Activated T-cell treated with anti-CD3 and anti-CD28 coated beads for 24 hours (primary cell): Measurements from ENCODE around the gene MCM9.

Source experiments
- DNase-seq: peaks from one replicate; pipeline ENCODE4 v3.0.0-alpha.2; 2020; ENCODE audit warnings: low read depth

Gene MCM9

DNA sequence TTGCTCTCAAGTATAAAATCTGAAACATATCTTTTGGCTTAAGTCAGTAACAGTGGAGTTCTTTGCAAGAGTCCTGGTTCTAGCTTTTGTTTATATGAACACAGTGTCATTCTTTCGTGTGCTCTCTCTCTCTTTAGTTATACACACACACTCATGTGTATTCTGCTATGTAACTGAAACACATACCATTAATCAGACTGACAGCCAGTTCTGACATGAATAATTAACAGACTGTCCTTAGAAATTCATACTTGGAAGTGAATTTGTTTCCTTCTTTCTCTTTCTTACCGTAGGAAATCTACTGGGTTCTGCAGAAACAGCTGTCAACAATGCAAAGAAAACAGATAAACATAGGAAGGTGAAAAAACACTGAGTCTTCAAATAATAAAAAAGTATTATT is 2.5 kb downstream of the MCM9 start:
- no peak for DNase-seq

DNA sequence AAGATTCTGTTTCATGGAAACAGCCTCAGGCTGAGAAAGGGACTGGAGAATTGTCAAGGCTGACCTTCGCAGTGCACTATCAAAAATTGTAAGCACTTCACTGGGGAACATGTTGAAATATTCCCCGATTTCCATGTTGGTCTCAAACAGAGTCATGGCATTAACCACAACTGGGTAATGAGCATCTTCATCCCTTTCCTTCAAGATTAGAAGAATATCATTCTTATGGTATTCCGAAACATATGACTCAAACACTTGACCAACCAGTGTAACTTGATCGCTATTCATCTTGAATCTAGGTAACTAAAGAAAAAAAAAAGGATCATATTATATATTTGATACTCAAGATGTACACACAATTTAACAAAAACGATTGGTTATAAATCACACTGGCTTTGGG is 3.5 kb downstream of the MCM9 start:
- no peak for DNase-seq

GRCh38 chr6:118930680-118931079 is 4.3 kb downstream of the MCM9 start:
- no peak for DNase-seq

DNA sequence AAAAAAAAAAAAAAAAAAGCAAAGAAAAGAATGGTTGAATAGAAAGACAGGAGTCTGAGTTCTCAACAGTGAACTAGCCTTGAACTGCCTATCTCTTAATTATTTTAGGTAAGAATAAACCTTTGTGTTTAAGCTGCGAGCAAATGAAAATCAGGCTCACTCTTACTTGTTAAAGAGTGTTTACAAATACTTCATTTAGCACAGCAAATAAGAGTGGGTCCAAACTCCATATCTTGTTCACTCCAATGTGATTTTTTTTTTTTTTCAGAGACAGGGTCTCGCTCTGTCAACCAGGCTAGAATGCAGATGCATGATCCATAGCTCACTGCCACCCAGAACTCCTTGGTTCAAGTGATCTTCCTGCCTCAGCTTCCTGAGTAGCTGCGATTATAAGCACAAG is 11.9 kb downstream of the MCM9 start:
- no peak for DNase-seq

- DNase-seq, result no peak
These were observed 13.9 kb downstream of the MCM9 start for GRCh38 chr6:118921084-118921483.

GRCh38 chr6:118918329-118918725 is 16.6 kb downstream of the MCM9 start:
- DNase-seq, result no peak

DNA sequence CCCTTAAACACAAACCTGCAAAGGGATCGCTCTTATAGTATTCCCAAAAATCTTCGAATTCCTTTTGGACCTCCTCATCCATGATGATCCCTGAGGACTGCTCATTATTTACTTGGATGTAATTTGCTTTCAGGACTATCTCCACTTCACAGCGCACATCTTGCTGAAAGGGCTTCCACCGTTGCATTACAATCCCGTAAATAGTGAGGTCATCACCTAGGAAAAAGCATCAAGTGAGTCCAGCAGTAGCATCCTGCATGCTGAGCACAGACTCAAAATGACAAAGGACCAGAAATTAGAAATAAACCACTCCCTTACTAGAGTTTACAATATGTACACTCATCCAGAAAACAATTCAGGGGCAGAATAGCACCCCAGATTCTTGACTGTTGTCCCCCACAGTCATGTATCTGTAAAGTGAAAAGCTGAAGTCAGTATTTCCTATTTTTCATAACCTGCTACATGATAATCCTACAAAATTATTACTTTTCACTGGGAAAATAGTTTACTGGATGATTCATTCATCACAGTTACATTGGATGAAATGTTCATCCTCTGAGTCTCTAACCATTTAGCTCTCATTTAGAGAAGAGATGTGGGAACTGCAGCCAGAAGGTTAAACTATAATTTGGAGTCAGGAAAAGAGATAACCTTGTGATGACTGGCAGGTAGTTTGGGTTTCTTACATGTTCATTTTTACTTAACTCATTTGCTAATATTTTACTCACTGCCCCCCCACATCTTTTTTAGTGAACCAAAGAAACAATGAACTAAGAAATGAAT is 17.2 kb downstream of the MCM9 start:
- DNase-seq, result no peak

DNA sequence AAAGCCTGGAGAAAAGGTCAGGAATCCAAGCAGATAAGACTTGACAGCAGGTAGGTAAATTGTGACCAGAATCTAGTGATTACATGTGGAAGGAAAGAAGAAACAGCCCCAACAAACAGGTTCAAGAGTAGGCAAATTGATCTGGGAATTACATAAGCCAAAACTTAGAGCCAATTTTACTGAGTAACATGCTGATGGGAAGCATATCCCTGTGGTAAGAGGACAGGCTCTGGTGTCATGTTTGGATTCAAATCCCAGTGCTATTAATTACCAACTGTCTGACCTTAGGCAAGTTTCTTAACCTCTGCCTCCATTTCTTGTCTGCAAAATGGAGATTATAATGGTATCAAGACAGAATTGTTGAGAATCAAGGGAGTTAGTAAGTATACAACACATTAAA is 20.4 kb downstream of the MCM9 start:
- no peak for DNase-seq

GRCh38 chr6:118913161-118913560 is 21.8 kb downstream of the MCM9 start:
- DNase-seq, result no peak

- DNase-seq, result no peak
These were observed 22.3 kb downstream of the MCM9 start for GRCh38 chr6:118912646-118913045.

DNA sequence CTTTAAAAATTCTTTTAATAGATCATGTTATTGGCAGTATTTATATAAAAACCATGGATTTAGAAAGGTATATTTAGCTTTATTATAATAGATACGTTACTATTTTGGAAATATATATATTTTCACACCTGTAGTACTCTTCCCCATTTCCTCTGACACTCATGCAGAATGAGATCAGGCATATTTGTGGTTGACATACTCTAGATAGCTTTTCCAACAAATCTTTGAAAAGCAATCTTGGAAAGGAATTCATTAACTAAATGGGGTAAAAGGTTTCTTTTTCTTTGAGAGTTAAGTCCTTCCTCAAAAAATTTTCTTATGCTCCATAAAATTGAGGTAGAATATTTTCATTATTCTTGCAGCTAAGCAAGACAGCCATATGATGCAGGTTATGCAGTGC is 26.5 kb downstream of the MCM9 start:
- DNase-seq, result no peak

- DNase-seq, result no peak
These were observed 29.1 kb downstream of the MCM9 start for GRCh38 chr6:118905851-118906250.

DNA sequence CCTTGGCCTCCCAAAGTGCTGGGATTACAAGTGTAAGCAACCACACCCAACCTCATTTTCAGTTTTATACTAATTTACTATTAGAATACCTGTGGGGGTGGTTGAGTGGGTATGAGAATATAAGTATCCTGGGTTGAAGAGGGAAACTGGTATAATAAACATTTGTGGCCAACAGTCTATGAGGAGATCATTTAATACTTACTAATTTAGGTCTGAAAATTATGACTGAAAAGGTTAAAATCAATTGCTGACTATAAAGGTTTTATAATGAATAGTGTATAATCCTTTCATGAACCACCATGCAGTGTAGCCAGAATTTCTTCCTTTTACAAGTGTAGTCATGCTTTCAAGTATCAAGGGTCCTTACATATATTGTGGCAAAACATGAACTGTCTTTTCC is 29.9 kb downstream of the MCM9 start:
- no peak for DNase-seq

DNA sequence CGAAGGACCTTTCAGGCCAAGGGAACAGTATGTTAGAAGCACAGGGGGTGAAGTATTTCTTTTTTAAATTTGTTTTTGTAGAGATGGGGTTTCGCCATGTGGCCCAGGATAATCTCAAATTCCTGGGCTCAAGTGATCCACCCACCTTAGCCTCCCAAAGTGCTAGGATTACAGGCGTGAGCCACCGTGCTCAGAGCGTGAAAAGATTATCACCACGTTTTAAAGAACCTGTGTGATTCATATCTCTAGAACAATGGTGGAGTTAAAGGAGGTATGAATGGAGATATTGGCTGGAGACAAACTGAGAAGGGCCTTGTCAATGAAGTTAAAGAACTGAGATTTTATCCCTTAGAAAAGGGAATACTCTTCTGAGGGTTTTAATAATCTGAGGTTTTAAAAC is 31.3 kb downstream of the MCM9 start:
- DNase-seq, result no peak

GRCh38 chr6:118903138-118903537 is 31.8 kb downstream of the MCM9 start:
- no peak for DNase-seq

- no peak for DNase-seq
These were observed 32.2 kb downstream of the MCM9 start for GRCh38 chr6:118902726-118903125.

DNA sequence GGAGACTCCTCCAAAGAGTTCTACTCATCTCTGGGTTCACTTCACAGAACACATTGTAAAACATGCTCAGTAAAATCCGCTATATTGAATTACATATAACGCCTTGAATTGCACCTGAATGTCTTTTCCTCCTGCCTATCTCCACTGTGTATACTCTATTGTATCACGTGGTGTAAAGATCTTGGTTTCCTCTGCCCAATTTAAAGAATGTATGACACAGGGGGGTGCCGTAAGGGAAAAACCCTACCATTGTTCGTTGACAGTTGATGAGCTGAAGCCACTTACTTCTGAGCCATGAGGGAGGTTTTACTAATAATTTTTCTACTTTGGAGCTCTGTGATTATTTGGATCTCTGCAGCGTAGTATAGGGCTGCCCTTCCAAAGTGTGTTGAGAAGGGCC is 35.0 kb downstream of the MCM9 start:
- DNase-seq, result no peak

GRCh38 chr6:118897386-118897785 is 37.6 kb downstream of the MCM9 start:
- DNase-seq, result no peak

- DNase-seq, result no peak
These were observed 38.4 kb downstream of the MCM9 start for GRCh38 chr6:118896339-118897136.

GRCh38 chr6:118895859-118896258 is 39.1 kb downstream of the MCM9 start:
- no peak for DNase-seq

- no peak for DNase-seq
These were observed 39.7 kb downstream of the MCM9 start for GRCh38 chr6:118895261-118895560.

- DNase-seq, result peak; percentile 36
These were observed 40.3 kb downstream of the MCM9 start for GRCh38 chr6:118894425-118895260.
